GM23338 (cell line): ENCODE measurements around the gene FBXO34. TPM values are rescaled to one million over a fixed set of nuclear protein-coding genes. Genes with fewer than 3 reads are reported as not detected.

Experiments
- ATAC-seq: fragments of 200-7000 bp; cut with Tn5 transposase; 3 replicates; pipeline ENCODE4 v1.9.1; 2020
- DNase-seq: peaks from one replicate; pipeline ENCODE4 v3.0.0-alpha.2; 2015; ENCODE audit warnings: low spot score
- H2AFZ ChIP-seq: fragments of 200-600 bp; sonication (generic); 2 replicates; pipeline ENCODE4 v1.8.0; 2016; ENCODE audit warnings: antibody characterized with exemption, mild to moderate bottlenecking, moderate library complexity
- H3F3A ChIP-seq: fragments of 200-600 bp; sonication (generic); replicated peaks from 2 replicates; pipeline ENCODE4 v1.8.0; 2017; ENCODE audit warnings: antibody characterized with exemption, mixed run types, low read depth
- H3K27ac ChIP-seq: fragments of 200-600 bp; sonication (generic); 2 replicates; pipeline ENCODE4 v1.6.1; 2016; ENCODE audit warnings: low read depth
- H3K27me3 ChIP-seq: fragments of 200-600 bp; sonication (generic); 2 replicates; pipeline ENCODE4 v1.8.0; 2016; ENCODE audit warnings: mild to moderate bottlenecking, mixed run types, moderate library complexity; ENCODE audit not compliant: insufficient read depth
- H3K36me3 ChIP-seq: fragments of 200-600 bp; sonication (generic); 2 replicates; pipeline ENCODE4 v1.8.0; 2016; ENCODE audit warnings: mild to moderate bottlenecking; ENCODE audit not compliant: insufficient read depth
- H3K4me1 ChIP-seq: fragments of 200-600 bp; sonication (generic); 2 replicates; pipeline ENCODE4 v1.8.0; 2016; ENCODE audit warnings: mild to moderate bottlenecking, moderate library complexity; ENCODE audit not compliant: insufficient read depth
- H3K4me2 ChIP-seq: fragments of 200-600 bp; sonication (generic); 2 replicates; pipeline ENCODE4 v1.7.1; 2017; ENCODE audit warnings: mixed run types
- H3K4me3 ChIP-seq: fragments of 200-600 bp; sonication (generic); 2 replicates; pipeline ENCODE4 v1.6.1; 2016; ENCODE audit warnings: mixed run types
- H3K79me2 ChIP-seq: fragments of 200-600 bp; sonication (generic); replicated peaks from 2 replicates; pipeline ENCODE4 v1.8.0; 2017; ENCODE audit warnings: mild to moderate bottlenecking; ENCODE audit not compliant: insufficient read depth
- H3K9me2 ChIP-seq: fragments of 200-600 bp; sonication (generic); 2 replicates; pipeline ENCODE4 v1.8.0; 2017; ENCODE audit not compliant: insufficient read depth
- H4K20me1 ChIP-seq: fragments of 200-600 bp; sonication (generic); replicated peaks from 2 replicates; pipeline ENCODE4 v1.8.0; 2017; ENCODE audit warnings: mild to moderate bottlenecking; ENCODE audit not compliant: insufficient read depth
- H3K27ac Mint-ChIP-seq: 2 replicates; pipeline ENCODE4 v1.8.0; 2020; ENCODE audit warnings: inconsistent platforms, mild to moderate bottlenecking, moderate library complexity, mixed read lengths
- H3K27me3 Mint-ChIP-seq: 3 replicates; pipeline ENCODE4 v1.8.0; 2022; ENCODE audit warnings: low read depth, mild to moderate bottlenecking, moderate library complexity, mixed read lengths, inconsistent platforms; ENCODE audit not compliant: insufficient read depth, poor library complexity
- H3K36me3 Mint-ChIP-seq: 3 replicates; pipeline ENCODE4 v1.8.0; 2021; ENCODE audit warnings: low read depth, mild to moderate bottlenecking, inconsistent platforms, moderate library complexity, mixed read lengths
- H3K4me1 Mint-ChIP-seq: 3 replicates; pipeline ENCODE4 v1.8.0; 2020; ENCODE audit warnings: mild to moderate bottlenecking, inconsistent platforms, mixed read lengths
- H3K4me3 Mint-ChIP-seq: 3 replicates; pipeline ENCODE4 v1.8.0; 2021; ENCODE audit warnings: moderate library complexity, mild to moderate bottlenecking, inconsistent platforms, mixed read lengths
- H3K9me3 Mint-ChIP-seq: 3 replicates; pipeline ENCODE4 v1.8.0; 2020; ENCODE audit warnings: moderate library complexity, mild to moderate bottlenecking, inconsistent platforms, mixed read lengths
- EZH2 ChIP-seq: fragments of 200-600 bp; sonication (generic); IDR thresholded peaks from one replicate; pipeline ENCODE4 v1.8.0; 2017; ENCODE audit warnings: antibody characterized with exemption, mild to moderate bottlenecking, low read depth; ENCODE audit not compliant: unreplicated experiment
- EZH2phosphoT487 ChIP-seq: fragments of 200-600 bp; sonication (generic); IDR thresholded peaks from one replicate; pipeline ENCODE4 v1.8.1; 2018; ENCODE audit warnings: antibody characterized with exemption; ENCODE audit not compliant: unreplicated experiment
- JUNB ChIP-seq: IDR thresholded peaks from one replicate; pipeline ENCODE4 v1.6.1; 2016; ENCODE audit warnings: antibody characterized with exemption; ENCODE audit not compliant: unreplicated experiment
- NANOG ChIP-seq: IDR thresholded peaks from 2 replicates; pipeline ENCODE4 v1.6.1; 2016; ENCODE audit warnings: antibody characterized with exemption, borderline replicate concordance
- POLR2AphosphoS5 ChIP-seq: IDR thresholded peaks from 2 replicates; pipeline ENCODE4 v1.6.1; 2016; ENCODE audit warnings: antibody characterized with exemption, low read depth
- REST ChIP-seq: IDR thresholded peaks from one replicate; pipeline ENCODE4 v1.6.1; 2018; ENCODE audit warnings: antibody characterized with exemption; ENCODE audit not compliant: unreplicated experiment
- STAT1 ChIP-seq: IDR thresholded peaks from one replicate; pipeline ENCODE4 v1.6.1; 2016; ENCODE audit warnings: antibody characterized with exemption; ENCODE audit not compliant: unreplicated experiment
- ZNF114 ChIP-seq: fragments of 250-450 bp; sonication (Bioruptor Pico); IDR thresholded peaks from 2 replicates; pipeline ENCODE4 v1.5.0; 2020; ENCODE audit warnings: mild to moderate bottlenecking, moderate library complexity
- ZNF331 ChIP-seq: fragments of 250-450 bp; sonication (Bioruptor Pico); IDR thresholded peaks from 2 replicates; pipeline ENCODE4 v1.5.0; 2020; ENCODE audit warnings: low read depth, mild to moderate bottlenecking, moderate library complexity
- polyA plus RNA-seq: library from polyadenylated mRNA; unstranded; fragments of >200 nt; fragmentation: Nextera tagmentation; extraction: Ambion mirVana; gene quantifications from 2 replicates; pipeline ENCODE4 v1.2.1, GENCODE V29; 2016
- total RNA-seq: library from RNA; depleted of rRNA; stranded (reverse); fragments of >200 nt; shearing (Covaris generic); gene quantifications from 2 replicates; pipeline ENCODE4 v1.2.3, GENCODE V29; 2014
- TF ChIP-seq, protein P1 (sequence below): IDR thresholded peaks from 2 replicates; pipeline ENCODE4 v1.6.1; 2016; ENCODE audit warnings: antibody characterized with exemption
- TF ChIP-seq, protein P2 (sequence below), 2 experiments: fragments of 200-600 bp in 1 of 2; sonication (generic) in 1 of 2; conservative IDR thresholded peaks; 2 replicates each; pipeline versions ENCODE4 v1.5.1 to v1.6.1; 2016 to 2017; ENCODE audit warnings: antibody characterized with exemption in 2 of 2, low read depth in 2 of 2, mild to moderate bottlenecking in 2 of 2, moderate library complexity in 1 of 2

Gene FBXO34
- total and polyA plus RNA-seq, 2 experiments from 2014 or later: 9.4 to 13.4 TPM

DNA sequence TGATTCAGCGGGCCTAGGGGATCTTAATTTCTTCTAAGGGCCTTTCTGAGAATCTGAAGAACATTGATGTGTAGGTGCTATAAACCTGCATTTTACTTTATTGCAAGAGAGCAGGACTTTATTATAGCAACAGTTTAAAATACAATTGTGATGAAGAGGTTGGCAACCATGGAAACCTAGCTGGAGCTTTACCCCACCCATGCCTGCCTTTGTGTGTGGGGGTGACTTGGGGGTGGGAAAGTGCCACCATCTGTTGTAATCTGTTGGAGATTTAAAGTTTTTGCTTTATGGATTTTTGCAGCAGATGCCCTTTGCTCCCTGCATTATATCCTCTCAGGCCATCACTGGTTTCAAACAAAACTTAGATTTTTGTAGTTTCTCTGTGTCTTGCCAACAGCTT lies 75.8 kb downstream of the FBXO34 start (continued):
- TF ChIP-seq EZH2phosphoT487 (no peak), STAT1 (no peak), NANOG (no peak), EZH2 (no peak)

DNA sequence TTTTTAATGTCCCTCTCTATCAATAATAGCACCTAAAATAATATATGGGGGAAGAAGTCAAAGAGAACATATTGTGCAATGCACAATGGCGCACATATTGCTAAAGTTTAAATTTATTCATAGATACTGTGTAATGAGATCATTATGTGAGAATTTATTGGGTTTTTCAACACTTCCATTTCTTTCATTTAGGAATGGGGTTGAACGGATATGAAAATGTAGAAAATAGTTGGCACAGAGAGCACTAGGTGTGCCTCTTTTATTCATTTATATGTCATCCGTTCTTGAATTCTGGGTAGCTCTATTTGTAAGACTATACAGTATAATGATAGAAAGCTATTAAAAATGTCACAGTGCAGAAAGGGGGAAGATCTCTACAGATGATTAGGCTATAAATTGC lies 76.5 kb downstream of the FBXO34 start:
- no peak overlapping the region for H3K27ac ChIP-seq
- H3K27me3 ChIP-seq: no peaks in the 10 kb centered on the region
- Mint-ChIP-seq H3K27me3 (peaks cover 3% of the 10 kb centered on the region), H3K4me1 (peaks cover 10% of the 10 kb centered on the region), H3K27ac (no peak overlapping the region), H3K9me3 (no peaks in the 10 kb centered on the region), H3K36me3 (peaks cover 6% of the 10 kb centered on the region), H3K4me3 (no peak overlapping the region)
- peaks cover 6% of the 10 kb centered on the region; the same call in 1 of the 2 replicates for H4K20me1 ChIP-seq
- ATAC-seq (no peak), DNase-seq (no peak)
- H3K36me3 ChIP-seq: no peaks in the 10 kb centered on the region
- TF ChIP-seq ZNF114 (no peak), POLR2AphosphoS5 (no peak), JUNB (no peak)
- H3K4me2 ChIP-seq: no peak overlapping the region
- H3K9me2 ChIP-seq: no peaks in the 10 kb centered on the region
- no peak overlapping the region for H3K4me3 ChIP-seq
- H3K79me2 ChIP-seq: peaks cover 12% of the 10 kb centered on the region
- no peaks in the 10 kb centered on the region for H3F3A ChIP-seq
- peaks cover 11% of the 10 kb centered on the region; the same call in 1 of the 2 replicates for H3K4me1 ChIP-seq
- no peak overlapping the region for H2AFZ ChIP-seq

DNA sequence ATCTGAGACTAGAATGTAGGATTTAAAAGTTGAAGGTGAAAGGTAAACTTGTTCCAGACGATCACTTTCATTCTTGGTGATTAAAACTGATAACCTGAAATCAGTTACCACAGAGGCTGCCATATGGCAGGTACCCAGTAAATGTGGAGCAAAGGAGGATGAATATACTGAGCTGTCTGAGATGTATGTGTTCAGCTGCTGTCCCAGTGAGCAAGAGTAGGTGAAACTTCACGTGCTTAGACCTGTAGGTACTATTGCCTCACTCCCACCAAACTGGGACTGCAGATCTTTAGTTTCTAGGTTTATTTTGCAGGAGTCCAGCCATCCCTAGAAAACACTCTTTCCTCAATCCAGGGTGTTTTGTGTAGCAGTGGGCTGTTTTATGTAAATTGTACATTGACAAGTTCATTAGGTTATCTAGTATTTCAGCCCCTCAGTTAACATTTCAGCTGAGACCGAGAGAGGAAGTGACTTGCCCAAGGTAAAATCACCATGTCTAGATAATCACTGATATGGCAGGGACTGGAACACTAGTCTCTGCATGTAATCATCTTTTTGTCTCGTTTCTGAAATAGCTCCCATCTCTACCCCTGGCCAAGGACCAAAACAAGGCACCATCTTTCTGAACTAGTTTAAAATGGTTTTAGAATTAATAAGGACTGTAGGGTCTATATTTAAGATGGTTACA lies 77.7 kb downstream of the FBXO34 start:
- Mint-ChIP-seq H3K27me3 (peaks cover 4% of the 10 kb centered on the region), H3K36me3 (peaks cover 6% of the 10 kb centered on the region), H3K9me3 (no peaks in the 10 kb centered on the region), H3K27ac (no peak overlapping the region), H3K4me1 (peaks cover 12% of the 10 kb centered on the region), H3K4me3 (no peak overlapping the region)
- Histone ChIP-seq H3K4me3 (no peak overlapping the region), H4K20me1 (peaks cover 6% of the 10 kb centered on the region; the same call in 1 of the 2 replicates), H3K36me3 (no peaks in the 10 kb centered on the region), H3K79me2 (peaks cover 8% of the 10 kb centered on the region), H3K4me1 (peaks cover 11% of the 10 kb centered on the region; the same call in 1 of the 2 replicates), H3K27me3 (no peaks in the 10 kb centered on the region), H3F3A (no peaks in the 10 kb centered on the region), H3K9me2 (no peaks in the 10 kb centered on the region), H2AFZ (no peak overlapping the region), H3K27ac (no peak overlapping the region), H3K4me2 (no peak overlapping the region)
- no peak for ATAC-seq
- DNase-seq: no peak
- no peak for TF ChIP-seq EZH2
- TF ChIP-seq STAT1: no peak
- no peak for TF ChIP-seq JUNB
- TF ChIP-seq ZNF331 (CRISPR knock-in tag): no peak
- TF ChIP-seq REST: no peak
- TF ChIP-seq ZNF114: no peak
- TF ChIP-seq, protein P1, sequence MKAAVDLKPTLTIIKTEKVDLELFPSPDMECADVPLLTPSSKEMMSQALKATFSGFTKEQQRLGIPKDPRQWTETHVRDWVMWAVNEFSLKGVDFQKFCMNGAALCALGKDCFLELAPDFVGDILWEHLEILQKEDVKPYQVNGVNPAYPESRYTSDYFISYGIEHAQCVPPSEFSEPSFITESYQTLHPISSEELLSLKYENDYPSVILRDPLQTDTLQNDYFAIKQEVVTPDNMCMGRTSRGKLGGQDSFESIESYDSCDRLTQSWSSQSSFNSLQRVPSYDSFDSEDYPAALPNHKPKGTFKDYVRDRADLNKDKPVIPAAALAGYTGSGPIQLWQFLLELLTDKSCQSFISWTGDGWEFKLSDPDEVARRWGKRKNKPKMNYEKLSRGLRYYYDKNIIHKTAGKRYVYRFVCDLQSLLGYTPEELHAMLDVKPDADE: no peak
- TF ChIP-seq, protein P2, sequence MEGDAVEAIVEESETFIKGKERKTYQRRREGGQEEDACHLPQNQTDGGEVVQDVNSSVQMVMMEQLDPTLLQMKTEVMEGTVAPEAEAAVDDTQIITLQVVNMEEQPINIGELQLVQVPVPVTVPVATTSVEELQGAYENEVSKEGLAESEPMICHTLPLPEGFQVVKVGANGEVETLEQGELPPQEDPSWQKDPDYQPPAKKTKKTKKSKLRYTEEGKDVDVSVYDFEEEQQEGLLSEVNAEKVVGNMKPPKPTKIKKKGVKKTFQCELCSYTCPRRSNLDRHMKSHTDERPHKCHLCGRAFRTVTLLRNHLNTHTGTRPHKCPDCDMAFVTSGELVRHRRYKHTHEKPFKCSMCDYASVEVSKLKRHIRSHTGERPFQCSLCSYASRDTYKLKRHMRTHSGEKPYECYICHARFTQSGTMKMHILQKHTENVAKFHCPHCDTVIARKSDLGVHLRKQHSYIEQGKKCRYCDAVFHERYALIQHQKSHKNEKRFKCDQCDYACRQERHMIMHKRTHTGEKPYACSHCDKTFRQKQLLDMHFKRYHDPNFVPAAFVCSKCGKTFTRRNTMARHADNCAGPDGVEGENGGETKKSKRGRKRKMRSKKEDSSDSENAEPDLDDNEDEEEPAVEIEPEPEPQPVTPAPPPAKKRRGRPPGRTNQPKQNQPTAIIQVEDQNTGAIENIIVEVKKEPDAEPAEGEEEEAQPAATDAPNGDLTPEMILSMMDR (conservative IDR thresholded peaks at IDR 0.05; ENCODE audit: low read depth in 2 of 2): no peak
- TF ChIP-seq EZH2phosphoT487: no peak
